HG03196 (cell line): Measurements from ENCODE around the gene UBE2G1.

Experiments
- ATAC-seq: cut with Tn5 transposase; IDR thresholded peaks from one replicate; pipeline ENCODE4 v1.9.1; 2021; ENCODE audit not compliant: unreplicated experiment

Gene UBE2G1

GRCh38 chr17:4250887-4251286 is 115.6 kb downstream of the UBE2G1 start:
- no peak for ATAC-seq

- ATAC-seq = no peak
Observed at GRCh38 chr17:4249452-4250029, 116.9 kb downstream of the UBE2G1 start.

GRCh38 chr17:4248504-4249277 is 117.8 kb downstream of the UBE2G1 start:
- ATAC-seq = no peak

GRCh38 chr17:4247971-4248388 is 118.5 kb downstream of the UBE2G1 start:
- no peak for ATAC-seq

- no peak for ATAC-seq
Observed at GRCh38 chr17:4247361-4247970, 119.0 kb downstream of the UBE2G1 start.

- ATAC-seq = no peak
Observed at GRCh38 chr17:4246674-4247073, 119.8 kb downstream of the UBE2G1 start.

GRCh38 chr17:4241535-4241934 is 124.9 kb downstream of the UBE2G1 start:
- no peak for ATAC-seq

- ATAC-seq = no peak
Observed at GRCh38 chr17:4236456-4236855, 130.0 kb downstream of the UBE2G1 start.

- ATAC-seq = no peak
Observed at GRCh38 chr17:4235372-4236279, 130.8 kb downstream of the UBE2G1 start.

- no peak for ATAC-seq
Observed at GRCh38 chr17:4234401-4234800, 132.1 kb downstream of the UBE2G1 start.

GRCh38 chr17:4233668-4234258 is 132.7 kb downstream of the UBE2G1 start:
- no peak for ATAC-seq

- no peak for ATAC-seq
Observed at GRCh38 chr17:4232168-4232813, 134.2 kb downstream of the UBE2G1 start.

- no peak for ATAC-seq
Observed at GRCh38 chr17:4229627-4230541, 136.6 kb downstream of the UBE2G1 start.

GRCh38 chr17:4221899-4222659 is 144.4 kb downstream of the UBE2G1 start:
- ATAC-seq = no peak

GRCh38 chr17:4221163-4221562 is 145.3 kb downstream of the UBE2G1 start:
- ATAC-seq = no peak

- no peak for ATAC-seq
Observed at GRCh38 chr17:4220655-4221054, 145.8 kb downstream of the UBE2G1 start.
